Choroid plexus epithelial cell (primary cell): ENCODE measurements around the gene SAFB2.

Experiments
- DNase-seq: peaks from one replicate; pipeline ENCODE4 v3.0.0-alpha.2; 2010; ENCODE audit warnings: low read depth
- H3K4me3 ChIP-seq: 2 replicates; pipeline ENCODE4 v1.5.1; 2011; ENCODE audit warnings: low read depth, mild to moderate bottlenecking, control low read depth, low read length, moderate library complexity
- TF ChIP-seq, protein P1 (sequence below): conservative IDR thresholded peaks from 2 replicates; pipeline ENCODE4 v1.5.1; 2011; ENCODE audit warnings: low read depth, mild to moderate bottlenecking, control low read depth, inconsistent platforms, low read length, moderate library complexity

Gene SAFB2

DNA sequence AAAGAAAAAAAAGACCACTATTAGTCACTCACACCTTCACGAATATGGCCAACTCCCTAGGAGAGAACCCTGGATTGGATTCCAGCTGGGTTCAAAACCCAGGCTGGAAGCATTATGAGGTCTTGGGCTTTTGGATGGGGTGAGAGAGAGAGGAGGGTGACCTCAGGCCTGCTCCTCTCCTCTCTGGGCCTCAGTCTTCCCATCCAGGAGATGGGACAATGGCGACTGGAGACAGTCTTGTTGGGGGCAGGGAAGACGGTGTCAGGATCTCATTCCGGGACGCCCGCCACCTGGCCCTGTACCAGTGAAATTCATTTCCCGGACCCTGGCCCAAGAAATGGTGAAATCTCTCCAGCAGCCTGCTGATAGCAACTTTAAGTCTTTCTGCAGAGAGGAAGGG, 81.1 kb downstream of the SAFB2 start:
- TF ChIP-seq, protein P1, sequence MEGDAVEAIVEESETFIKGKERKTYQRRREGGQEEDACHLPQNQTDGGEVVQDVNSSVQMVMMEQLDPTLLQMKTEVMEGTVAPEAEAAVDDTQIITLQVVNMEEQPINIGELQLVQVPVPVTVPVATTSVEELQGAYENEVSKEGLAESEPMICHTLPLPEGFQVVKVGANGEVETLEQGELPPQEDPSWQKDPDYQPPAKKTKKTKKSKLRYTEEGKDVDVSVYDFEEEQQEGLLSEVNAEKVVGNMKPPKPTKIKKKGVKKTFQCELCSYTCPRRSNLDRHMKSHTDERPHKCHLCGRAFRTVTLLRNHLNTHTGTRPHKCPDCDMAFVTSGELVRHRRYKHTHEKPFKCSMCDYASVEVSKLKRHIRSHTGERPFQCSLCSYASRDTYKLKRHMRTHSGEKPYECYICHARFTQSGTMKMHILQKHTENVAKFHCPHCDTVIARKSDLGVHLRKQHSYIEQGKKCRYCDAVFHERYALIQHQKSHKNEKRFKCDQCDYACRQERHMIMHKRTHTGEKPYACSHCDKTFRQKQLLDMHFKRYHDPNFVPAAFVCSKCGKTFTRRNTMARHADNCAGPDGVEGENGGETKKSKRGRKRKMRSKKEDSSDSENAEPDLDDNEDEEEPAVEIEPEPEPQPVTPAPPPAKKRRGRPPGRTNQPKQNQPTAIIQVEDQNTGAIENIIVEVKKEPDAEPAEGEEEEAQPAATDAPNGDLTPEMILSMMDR: no peak
- no peak for DNase-seq
- no peak overlapping the region for H3K4me3 ChIP-seq

DNA sequence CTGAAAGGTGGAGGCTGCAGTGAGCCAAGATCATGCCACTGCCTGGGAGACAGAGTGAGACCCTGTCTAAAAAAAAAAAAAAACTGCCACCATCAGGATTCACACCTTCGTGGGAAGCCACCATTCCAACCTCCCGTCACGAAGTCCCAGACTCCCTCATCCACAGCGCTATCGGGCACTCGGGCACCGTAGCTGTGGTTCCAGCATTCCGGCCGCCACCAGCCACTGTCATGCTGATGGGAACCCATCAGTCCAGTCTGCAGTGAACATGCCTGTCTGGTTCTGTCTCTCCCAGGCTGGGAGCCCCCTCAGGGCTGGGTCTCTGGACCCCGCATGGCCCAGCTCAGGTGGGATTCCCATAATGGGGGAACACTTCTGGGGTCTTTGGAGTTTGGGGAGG, 82.4 kb downstream of the SAFB2 start:
- DNase-seq: no peak
- TF ChIP-seq, protein P1: no peak
- H3K4me3 ChIP-seq: no peak overlapping the region

DNA sequence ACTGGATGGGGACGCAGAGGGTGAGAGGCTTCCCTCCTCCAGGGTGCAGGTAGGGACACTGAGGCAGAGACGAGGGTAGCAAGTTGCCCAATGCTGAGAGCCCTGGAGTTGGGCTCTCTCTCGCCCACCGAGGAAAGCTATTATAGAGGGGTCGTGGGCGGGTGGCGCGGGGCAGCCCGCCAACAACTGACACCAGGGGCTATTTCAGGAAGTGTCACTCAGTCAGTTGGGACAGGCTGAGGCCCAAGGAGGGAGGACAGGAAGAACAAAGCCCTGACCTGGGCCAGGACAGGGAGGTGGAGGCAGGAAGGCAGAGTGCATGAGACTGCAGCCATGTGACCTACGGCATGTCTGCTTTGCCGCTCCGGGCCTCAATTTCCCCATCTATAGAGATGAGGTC, 84.7 kb downstream of the SAFB2 start:
- TF ChIP-seq, protein P1: no peak

More for the DNA sequence above, 84.7 kb downstream of the SAFB2 start:
- no peak overlapping the region for H3K4me3 ChIP-seq
- no peak for DNase-seq
